ENCODE data around the gene CACNA1F.

DNA sequence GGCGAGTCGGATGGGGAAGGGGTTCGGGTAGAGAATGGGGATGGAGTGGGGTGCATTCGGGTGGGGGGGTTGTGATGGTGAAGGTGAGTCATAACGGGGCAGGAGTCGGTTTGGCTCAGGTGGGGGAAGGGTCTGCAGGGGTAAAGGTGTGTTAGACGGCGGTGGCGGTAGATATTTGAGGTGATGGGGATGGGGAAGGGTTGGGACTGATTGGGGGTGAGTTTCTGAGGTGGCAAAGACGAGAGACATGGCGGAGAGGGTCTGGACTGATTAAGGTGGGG lies 33.9 kb downstream of the CACNA1F start:
- TF ChIP-seq, protein P1, sequence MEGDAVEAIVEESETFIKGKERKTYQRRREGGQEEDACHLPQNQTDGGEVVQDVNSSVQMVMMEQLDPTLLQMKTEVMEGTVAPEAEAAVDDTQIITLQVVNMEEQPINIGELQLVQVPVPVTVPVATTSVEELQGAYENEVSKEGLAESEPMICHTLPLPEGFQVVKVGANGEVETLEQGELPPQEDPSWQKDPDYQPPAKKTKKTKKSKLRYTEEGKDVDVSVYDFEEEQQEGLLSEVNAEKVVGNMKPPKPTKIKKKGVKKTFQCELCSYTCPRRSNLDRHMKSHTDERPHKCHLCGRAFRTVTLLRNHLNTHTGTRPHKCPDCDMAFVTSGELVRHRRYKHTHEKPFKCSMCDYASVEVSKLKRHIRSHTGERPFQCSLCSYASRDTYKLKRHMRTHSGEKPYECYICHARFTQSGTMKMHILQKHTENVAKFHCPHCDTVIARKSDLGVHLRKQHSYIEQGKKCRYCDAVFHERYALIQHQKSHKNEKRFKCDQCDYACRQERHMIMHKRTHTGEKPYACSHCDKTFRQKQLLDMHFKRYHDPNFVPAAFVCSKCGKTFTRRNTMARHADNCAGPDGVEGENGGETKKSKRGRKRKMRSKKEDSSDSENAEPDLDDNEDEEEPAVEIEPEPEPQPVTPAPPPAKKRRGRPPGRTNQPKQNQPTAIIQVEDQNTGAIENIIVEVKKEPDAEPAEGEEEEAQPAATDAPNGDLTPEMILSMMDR (conservative IDR thresholded peaks at IDR 0.05 in 1 of 2, IDR thresholded peaks at IDR 0.05 in 1 of 2; ENCODE audit: extremely low read depth in 1 of 2, insufficient read depth in 1 of 2, low read depth in 1 of 2, low read length in 2 of 2) = no peak
- no peak for TF ChIP-seq EZH2 (IDR thresholded peaks at IDR 0.05; ENCODE audit: borderline replicate concordance, low read length)

Data from mammary epithelial cell (primary cell).